K562 (cell line): ENCODE measurements around the gene TRIM47.

Source experiments
- CREB1 ChIP-seq, 2 experiments: sonication (generic) in 1 of 2; formaldehyde crosslinking in 1 of 2; IDR thresholded peaks; 2 replicates each; pipeline versions ENCODE4 v1.6.1 to v1.8.0; 2012 to 2022; ENCODE audit warnings: inconsistent platforms in 1 of 2, mild to moderate bottlenecking in 1 of 2, missing genetic modification reagents in 1 of 2, moderate library complexity in 1 of 2
- DACH1 ChIP-seq: fragments of 450-650 bp; IDR thresholded peaks from 2 replicates; pipeline ENCODE4 v1.6.1; 2018; ENCODE audit not compliant: partially characterized antibody
- KLF13 ChIP-seq: fragments of 450-650 bp; IDR thresholded peaks from 2 replicates; pipeline ENCODE4 v1.6.1; 2016; ENCODE audit warnings: missing genetic modification characterization, low read depth, mild to moderate bottlenecking, missing compliant biosample characterization, moderate library complexity, borderline replicate concordance
- RREB1 ChIP-seq: fragments of 250-450 bp; sonication (Bioruptor Pico); IDR thresholded peaks from 2 replicates; pipeline ENCODE4 v1.4.0; 2020

- TF ChIP-seq KLF13 (tag) = no peak
- TF ChIP-seq DACH1 = no peak
- no peak for TF ChIP-seq CREB1 (IDR thresholded peaks at IDR 0.05)
- TF ChIP-seq CREB1 (CRISPR knock-in tag; IDR thresholded peaks at IDR 0.05) = no peak
- TF ChIP-seq RREB1 (CRISPR knock-in tag) = no peak
Observed at GRCh38 chr17:75824666-75825065, 53.7 kb downstream of the TRIM47 start.
